SK-N-MC (cell line): ENCODE measurements around the gene GLCE.

Experiments
- EZH2 ChIP-seq: fragments of 200-600 bp; sonication (generic); IDR thresholded peaks from one replicate; pipeline ENCODE4 v1.6.1; 2017; ENCODE audit warnings: antibody characterized with exemption
- POLR2AphosphoS5 ChIP-seq: IDR thresholded peaks from 2 replicates; pipeline ENCODE4 v1.6.1; 2012; ENCODE audit warnings: mild to moderate bottlenecking, low read depth, low read length, borderline replicate concordance

GRCh38 chr15:69156736-69157381 is 3.6 kb upstream of the GLCE start:
- TF ChIP-seq POLR2AphosphoS5, result no peak
- no peak for TF ChIP-seq EZH2
